Heart left ventricle (tissue), 16 donors: Measurements from ENCODE around the gene HOXB1. TPM values are rescaled to one million over a fixed set of nuclear protein-coding genes. Genes with fewer than 3 reads are reported as not detected.

Experiments used
- ATAC-seq, 4 donors: fragments of 200-7000 bp; cut with Tn5 transposase; one replicate each; pipeline ENCODE4 v1.9.1; 2020 to 2022; ENCODE audit warnings: moderate library complexity in 4 of 4, mild to moderate bottlenecking in 3 of 4, moderate number of reproducible peaks in 1 of 4
- DNase-seq, 5 donors: peaks; one replicate each; pipeline ENCODE4 v3.0.0-alpha.2; 2020
- H3K27ac ChIP-seq, 12 donors: fragments of 200-600 bp; sonication (generic) in 4 of 12; one replicate each; pipeline versions ENCODE4 v1.5.0 to v1.8.0; 2016 to 2022; ENCODE audit warnings: mild to moderate bottlenecking in 2 of 12
- H3K27me3 ChIP-seq, 9 donors: fragments of 200-600 bp; sonication (generic) in 2 of 9; one replicate each; pipeline versions ENCODE4 v1.5.1 to v1.8.0; 2016 to 2022; ENCODE audit warnings: mild to moderate bottlenecking in 3 of 9
- H3K36me3 ChIP-seq, 9 donors: fragments of 200-600 bp; sonication (generic) in 2 of 9; one replicate each; pipeline versions ENCODE4 v1.5.0 to v1.8.0; 2018 to 2022; ENCODE audit warnings: mild to moderate bottlenecking in 2 of 9
- H3K4me1 ChIP-seq, 12 donors: fragments of 200-600 bp; sonication (generic) in 4 of 12; one replicate each; pipeline versions ENCODE4 v1.5.0 to v1.8.0; 2016 to 2022; ENCODE audit warnings: mild to moderate bottlenecking in 3 of 12
- H3K4me3 ChIP-seq, 12 donors: fragments of 200-600 bp; sonication (generic) in 4 of 12; one replicate each; pipeline versions ENCODE4 v1.5.0 to v1.8.0; 2017 to 2022; ENCODE audit warnings: mild to moderate bottlenecking in 9 of 12, moderate library complexity in 4 of 12
- H3K9me3 ChIP-seq, 12 donors: fragments of 200-600 bp; sonication (generic) in 4 of 12; one replicate each; pipeline versions ENCODE4 v1.5.0 to v1.8.0; 2016 to 2022; ENCODE audit warnings: mild to moderate bottlenecking in 1 of 12
- CTCF ChIP-seq, 12 donors: fragments of 200-600 bp; sonication (generic) in 4 of 12; IDR thresholded peaks; one replicate each; pipeline versions ENCODE4 v1.5.0 to v1.8.0; 2018 to 2022; ENCODE audit warnings: antibody characterized with exemption in 12 of 12, mild to moderate bottlenecking in 5 of 12
- POLR2A ChIP-seq, 2 donors: fragments of 450-650 bp; IDR thresholded peaks; one replicate each; pipeline ENCODE4 v1.6.1; 2017; ENCODE audit warnings: antibody characterized with exemption in 2 of 2, mild to moderate bottlenecking in 2 of 2, moderate library complexity in 2 of 2
- WGBS, 4 donors: extraction: QIAGEN DNeasy Blood & Tissue Kit in 2 of 4; methylation state at CpG; one replicate each; pipeline versions ENCODE4 v1.1.5 to v1.1.7; 2013 to 2018; 5-methylcytosine and 5-hydroxymethylcytosine counted together
- intact Hi-C, 10 donors: fragments of 100-400 bp; cut with DNase I; formaldehyde crosslinking; loops; one replicate each; pipeline versions ENCODE4 v1.11.1 to v1.14.2; 2022
- long read RNA-seq, 3 donors: library from polyadenylated mRNA; unstranded; transcript quantifications; one replicate each; pipeline ENCODE4 v2.0.0, GENCODE V29; 2020 to 2021
- polyA plus RNA-seq, 2 donors: library from polyadenylated mRNA; stranded (reverse); fragments of 200-250 nt; gene quantifications; one replicate each; pipeline ENCODE4 v1.2.3, GENCODE V29; 2013
- total RNA-seq, 9 donors: library from RNA; depleted of rRNA in 2 of 9; stranded (reverse); fragments of >200 nt in 2 of 9; fragmentation: NEBNext Ultra II Directional in 3 of 9; extraction: Animal tissue kit (Norgen Biotek cat#: 25700) in 3 of 9; gene quantifications; one replicate each; pipeline versions ENCODE4 v1.1.0 to v1.2.4, GENCODE V29; 2016 to 2023
- donor health status: ischemic (EF 13 %, LVEDD 7.1; RV severe dilation, severe dysfunction).
- donor health status: healthy with polysubstance abuse.
- donor health status: DM: no; HTN: yes; CAD: no.
- donor health status: DM: no; HTN: no; CAD: no.
- donor health status: ischemic (EF 25% LVEDD 6.9; RV normal size, moderate dysfunction).
- donor health status: ischemic (EF 25% LVEDD 5.7; RV mildly dilated, moderate dysfunction).
- donor health status: healthy.
- donor health status: DM: yes; HTN: yes; CAD: no.
- donor health status: ischemic (EF 35%, LVEDD 5.7; RV mildly dilated, moderate dysfunction).
- donor health status: nonischemic (EF 11% LVEDD 7.7; RV severe dilation, severe dysfunction).
- donor health status: DM: yes; HTN: yes; CAD: no.
- donor health status: PGD.
- donor health status: ischemic (EF 29% LVEDD 5.4; RV normal size, mild dysfunction).
- donor health status: nonischemic (EF 23%, LVEDD 6.1; RV moderate dilation, normal function).

HOXB1 gene
- total RNA-seq (not detected), polyA plus RNA-seq (not detected)
- long read RNA-seq, donor 1: 0 reads
- long read RNA-seq, donor 2: 0 reads
- long read RNA-seq, donor 3: 0 reads

- H3K27me3 ChIP-seq: peaks cover 12 to 80% (median 41%) of the 10 kb centered on the region in 9 donors
- 40 to 59% (median 50%) methylated on average over 10 to 15 of the region's 15 CpGs for WGBS, 4 donors
- intact Hi-C loops: no loop called here
Measured at GRCh38 chr17:48530887-48531272, at the start of gene HOXB1. Gene HOXB1 (minus strand): TSS chr17:48531011. CDS start chr17:48530904, 107 bp downstream.

DNA sequence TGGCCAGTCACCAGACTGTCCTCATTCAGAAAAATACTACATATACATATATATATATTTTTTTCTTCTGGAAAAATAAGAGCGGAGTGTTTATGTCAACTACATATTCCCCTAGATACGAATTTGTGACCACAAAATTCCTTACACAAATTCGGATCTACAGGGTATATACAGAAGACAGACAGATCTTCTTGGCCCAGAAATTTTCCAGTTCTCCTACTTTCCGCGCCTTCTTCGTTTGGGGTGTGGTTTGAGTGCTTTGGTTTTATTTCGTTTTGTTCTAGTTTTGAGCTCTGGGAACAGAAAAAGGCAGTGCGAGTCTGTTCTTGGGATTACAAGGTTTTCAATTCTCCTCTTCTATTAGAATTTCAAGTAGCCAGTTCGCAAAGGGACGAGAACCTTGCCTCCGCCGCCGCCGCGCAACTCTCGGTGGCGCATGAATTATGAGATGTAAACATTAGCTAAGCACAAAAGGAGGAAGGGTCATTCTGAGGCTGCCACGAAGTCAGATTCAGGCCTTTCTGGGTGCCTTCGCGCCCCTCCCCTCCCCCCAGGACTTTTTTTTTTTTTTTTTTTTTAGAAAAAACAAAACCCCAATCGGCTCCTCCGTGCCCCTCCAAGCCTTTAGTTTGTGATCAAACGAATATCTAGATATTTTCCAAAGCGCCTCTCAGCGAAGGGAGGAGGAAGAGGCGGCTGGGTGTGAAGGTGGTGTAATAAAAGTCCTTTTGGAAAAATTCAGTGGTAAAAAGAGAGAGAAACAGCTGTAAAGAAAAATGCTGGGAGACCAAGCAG lies 49.1 kb upstream of the HOXB1 start:
- intact Hi-C loops: loop anchor here in 3 of 10 donors (2.0 to 5.0 kb wide), 2 partner anchors 15 to 38 kb away; no protein-coding TSS in a partner anchor
- H3K27ac ChIP-seq: peak overlapping the region in 6 of 12 donors; percentile 27 to 97 (median 62)
- H3K27me3 ChIP-seq: peaks cover 66 to 100% (median 96%) of the 10 kb centered on the region in 9 donors
- peak overlapping the region in 1 of 12 donors; percentile 61 for H3K4me3 ChIP-seq
- TF ChIP-seq CTCF (IDR thresholded peaks at IDR 0.05) (no peak), POLR2A (IDR thresholded peaks at IDR 0.05) (no peak)
- no peaks in the 10 kb centered on the region for H3K9me3 ChIP-seq
- H3K36me3 ChIP-seq: no peaks in the 10 kb centered on the region
- no peak for ATAC-seq
- DNase-seq: no peak
- H3K4me1 ChIP-seq: peaks cover 0 to 41% (median 7%) of the 10 kb centered on the region in 12 donors
- 13 to 42% (median 32%) methylated on average over 26 of the region's 26 CpGs for WGBS, 4 donors

More at GRCh38 chr17:48530887-48531272, at the start of gene HOXB1:
- ATAC-seq (peak in 1 of 4 donors; percentile 22), DNase-seq (no peak)
- Histone ChIP-seq H3K27ac (no peak within 1 kb of the TSS), H3K9me3 (no peaks in the 10 kb centered on the region), H3K4me3 (no peak within 1 kb of the TSS), H3K4me1 (no peaks in the 10 kb centered on the region), H3K36me3 (no peaks in the 10 kb centered on the region)
- TF ChIP-seq CTCF (IDR thresholded peaks at IDR 0.05) (no peak), POLR2A (IDR thresholded peaks at IDR 0.05) (no peak)

DNA sequence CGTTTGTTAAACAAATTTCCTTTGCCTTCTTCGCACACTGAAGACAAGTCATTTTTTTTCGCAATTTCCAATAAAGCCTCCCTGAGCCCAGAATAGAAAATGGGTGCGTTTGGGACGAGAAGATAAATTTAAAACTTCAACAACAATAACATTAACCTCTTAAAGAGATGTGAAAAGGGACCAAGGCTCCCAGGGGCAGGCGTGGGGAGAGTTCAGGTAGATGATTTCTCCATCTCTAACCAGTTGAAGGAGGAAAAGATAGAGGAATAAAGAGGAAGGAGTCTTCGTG lies 48.6 kb upstream of the HOXB1 start:
- no peaks in the 10 kb centered on the region for H3K9me3 ChIP-seq
- intact Hi-C loops: loop anchor here in 3 of 10 donors (2.0 to 5.0 kb wide), 2 partner anchors 15 to 37 kb away; no protein-coding TSS in a partner anchor
- TF ChIP-seq POLR2A (IDR thresholded peaks at IDR 0.05): no peak
- TF ChIP-seq CTCF (IDR thresholded peaks at IDR 0.05): no peak
- peaks cover 0 to 39% (median 5%) of the 10 kb centered on the region in 12 donors for H3K4me1 ChIP-seq
- H3K27me3 ChIP-seq: peaks cover 69 to 100% (median 96%) of the 10 kb centered on the region in 9 donors
- H3K36me3 ChIP-seq: no peaks in the 10 kb centered on the region
- H3K4me3 ChIP-seq: peak overlapping the region in 5 of 12 donors; percentile 19 to 61 (median 52)
- ATAC-seq (no peak), DNase-seq (no peak)
- peak overlapping the region in 6 of 12 donors; percentile 27 to 97 (median 62) for H3K27ac ChIP-seq
- WGBS, 4 donors: 15 to 27% (median 17%) methylated on average over 7 of the region's 7 CpGs
